ENCODE data around the gene CASP7.
"Not testable (repeated sequence)": the region's sequence is repeated elsewhere in the genome, so short reads cannot be mapped to it uniquely, and the experiment has no call there.

The CASP7 gene

GRCh38 chr10:113756940-113757543, 77.3 kb downstream of the CASP7 start:
- TF ChIP-seq FOXM1 (IDR thresholded peaks at IDR 0.05; ENCODE audit: borderline replicate concordance) = no peak
- no peak for TF ChIP-seq HDGF (IDR thresholded peaks at IDR 0.05; ENCODE audit: borderline replicate concordance)
- TF ChIP-seq BHLHE40 (IDR thresholded peaks at IDR 0.05; ENCODE audit: borderline replicate concordance) = no peak
- no peak for TF ChIP-seq ZNF384 (IDR thresholded peaks at IDR 0.05)
- no peak for TF ChIP-seq CTBP1 (IDR thresholded peaks at IDR 0.05; ENCODE audit: borderline replicate concordance)
- no peak for TF ChIP-seq TARDBP (IDR thresholded peaks at IDR 0.05)
- no peak for TF ChIP-seq SP1 (IDR thresholded peaks at IDR 0.05)
- TF ChIP-seq SUZ12 (IDR thresholded peaks at IDR 0.05) = no peak
- TF ChIP-seq PKNOX1 (IDR thresholded peaks at IDR 0.05) = no peak
- no peak for TF ChIP-seq ARNT (IDR thresholded peaks at IDR 0.05)
- no peak for TF ChIP-seq FOXA1 (IDR thresholded peaks at IDR 0.05)
- no peak for TF ChIP-seq L3MBTL2 (conservative IDR thresholded peaks at IDR 0.05)
- no peak for TF ChIP-seq ELF4 (IDR thresholded peaks at IDR 0.05)
- no peak for TF ChIP-seq NFRKB (IDR thresholded peaks at IDR 0.05)
- TF ChIP-seq FOXK2 (IDR thresholded peaks at IDR 0.05) = no peak
- no peak for TF ChIP-seq LEF1 (IDR thresholded peaks at IDR 0.05; ENCODE audit: borderline replicate concordance)
- ChIA-PET CTCF (no interaction called here), POLR2A (no interaction called here)
- DNase-seq (ENCODE audit: extremely low spot score) = no peak

- POLR2A ChIA-PET = no interaction called here
- TF ChIP-seq L3MBTL2 (conservative IDR thresholded peaks at IDR 0.05) (no peak), CTBP1 (IDR thresholded peaks at IDR 0.05; ENCODE audit: borderline replicate concordance) (no peak), SP1 (IDR thresholded peaks at IDR 0.05) (no peak), ARNT (IDR thresholded peaks at IDR 0.05) (no peak), HDGF (IDR thresholded peaks at IDR 0.05; ENCODE audit: borderline replicate concordance) (no peak), NFRKB (IDR thresholded peaks at IDR 0.05) (no peak), ZNF384 (IDR thresholded peaks at IDR 0.05) (no peak), PKNOX1 (IDR thresholded peaks at IDR 0.05) (no peak), FOXK2 (IDR thresholded peaks at IDR 0.05) (no peak), BHLHE40 (IDR thresholded peaks at IDR 0.05; ENCODE audit: borderline replicate concordance) (no peak), FOXM1 (IDR thresholded peaks at IDR 0.05; ENCODE audit: borderline replicate concordance) (no peak), FOXA1 (IDR thresholded peaks at IDR 0.05) (no peak), SUZ12 (IDR thresholded peaks at IDR 0.05) (no peak), ELF4 (IDR thresholded peaks at IDR 0.05) (no peak), TARDBP (IDR thresholded peaks at IDR 0.05) (no peak)
- DNase-seq (ENCODE audit: extremely low spot score) = no peak
- CTCF ChIA-PET = no interaction called here
Observed at GRCh38 chr10:113762083-113762482, 82.4 kb downstream of the CASP7 start.

- TF ChIP-seq ZNF384 (IDR thresholded peaks at IDR 0.05) (no peak), SP1 (IDR thresholded peaks at IDR 0.05) (no peak), FOXK2 (IDR thresholded peaks at IDR 0.05) (no peak), NFRKB (IDR thresholded peaks at IDR 0.05) (no peak), BHLHE40 (IDR thresholded peaks at IDR 0.05; ENCODE audit: borderline replicate concordance) (no peak), FOXM1 (IDR thresholded peaks at IDR 0.05; ENCODE audit: borderline replicate concordance) (no peak), ARNT (IDR thresholded peaks at IDR 0.05) (no peak), TARDBP (IDR thresholded peaks at IDR 0.05) (no peak)
- CTCF ChIA-PET = no interaction called here
- POLR2A ChIA-PET = no interaction called here
- DNase-seq (ENCODE audit: extremely low spot score) = no peak
Observed at GRCh38 chr10:113764582-113764981, 84.9 kb downstream of the CASP7 start.

GRCh38 chr10:113765910-113766309, 86.2 kb downstream of the CASP7 start:
- ChIA-PET CTCF (no interaction called here), POLR2A (no interaction called here)
- no peak for DNase-seq (ENCODE audit: extremely low spot score)
- TF ChIP-seq PKNOX1 (IDR thresholded peaks at IDR 0.05) (no peak), ARNT (IDR thresholded peaks at IDR 0.05) (no peak), SUZ12 (IDR thresholded peaks at IDR 0.05) (no peak)

- DNase-seq (ENCODE audit: extremely low spot score) = no peak
- POLR2A ChIA-PET = no interaction called here
- TF ChIP-seq FOXM1 (IDR thresholded peaks at IDR 0.05; ENCODE audit: borderline replicate concordance) (no peak), ZNF384 (IDR thresholded peaks at IDR 0.05) (no peak), FOXA1 (IDR thresholded peaks at IDR 0.05) (no peak), TARDBP (IDR thresholded peaks at IDR 0.05) (no peak), L3MBTL2 (conservative IDR thresholded peaks at IDR 0.05) (no peak), SP1 (IDR thresholded peaks at IDR 0.05) (no peak), ELF4 (IDR thresholded peaks at IDR 0.05) (no peak), CTBP1 (IDR thresholded peaks at IDR 0.05; ENCODE audit: borderline replicate concordance) (no peak), HDGF (IDR thresholded peaks at IDR 0.05; ENCODE audit: borderline replicate concordance) (no peak), FOXK2 (IDR thresholded peaks at IDR 0.05) (no peak), BHLHE40 (IDR thresholded peaks at IDR 0.05; ENCODE audit: borderline replicate concordance) (no peak), SUZ12 (IDR thresholded peaks at IDR 0.05) (no peak), PKNOX1 (IDR thresholded peaks at IDR 0.05) (no peak), NFRKB (IDR thresholded peaks at IDR 0.05) (no peak), LEF1 (IDR thresholded peaks at IDR 0.05; ENCODE audit: borderline replicate concordance) (no peak), ARNT (IDR thresholded peaks at IDR 0.05) (no peak)
- CTCF ChIA-PET = no interaction called here
Observed at GRCh38 chr10:113767222-113767621, 87.5 kb downstream of the CASP7 start.

- ChIA-PET CTCF (no interaction called here), POLR2A (no interaction called here)
- no peak for TF ChIP-seq LEF1 (IDR thresholded peaks at IDR 0.05; ENCODE audit: borderline replicate concordance)
- TF ChIP-seq SUZ12 (IDR thresholded peaks at IDR 0.05) = no peak
- TF ChIP-seq PKNOX1 (IDR thresholded peaks at IDR 0.05) = no peak
- no peak for TF ChIP-seq CTBP1 (IDR thresholded peaks at IDR 0.05; ENCODE audit: borderline replicate concordance)
- TF ChIP-seq SP1 (IDR thresholded peaks at IDR 0.05) = no peak
- TF ChIP-seq TARDBP (IDR thresholded peaks at IDR 0.05) = no peak
- no peak for TF ChIP-seq FOXK2 (IDR thresholded peaks at IDR 0.05)
- TF ChIP-seq BHLHE40 (IDR thresholded peaks at IDR 0.05; ENCODE audit: borderline replicate concordance) = no peak
- TF ChIP-seq ARNT (IDR thresholded peaks at IDR 0.05) = no peak
- TF ChIP-seq NFRKB (IDR thresholded peaks at IDR 0.05) = no peak
- no peak for DNase-seq (ENCODE audit: extremely low spot score)
Observed at GRCh38 chr10:113770346-113770745, 90.6 kb downstream of the CASP7 start.

GRCh38 chr10:113771131-113771530, 91.4 kb downstream of the CASP7 start:
- not testable (repeated sequence) for DNase-seq (ENCODE audit: extremely low spot score)
- CTCF ChIA-PET = interaction anchor here (1.4 kb wide), 1 partner anchor 10 kb away, joined by 3 read pairs; no protein-coding TSS in a partner anchor

More at GRCh38 chr10:113771131-113771530, 91.4 kb downstream of the CASP7 start:
- POLR2A ChIA-PET = not testable (repeated sequence)
